ENCODE results near the gene ALG3.

- TF ChIP-seq CTCF (IDR thresholded peaks at IDR 0.05) (no peak), POLR2A (IDR thresholded peaks at IDR 0.05) (no peak)
These were observed 8.5 kb upstream of the ALG3 start for GRCh38 chr3:184257083-184257915.

All from tibial nerve (tissue), 3 donors.